ENCODE results near the gene KIAA2012.

DNA sequence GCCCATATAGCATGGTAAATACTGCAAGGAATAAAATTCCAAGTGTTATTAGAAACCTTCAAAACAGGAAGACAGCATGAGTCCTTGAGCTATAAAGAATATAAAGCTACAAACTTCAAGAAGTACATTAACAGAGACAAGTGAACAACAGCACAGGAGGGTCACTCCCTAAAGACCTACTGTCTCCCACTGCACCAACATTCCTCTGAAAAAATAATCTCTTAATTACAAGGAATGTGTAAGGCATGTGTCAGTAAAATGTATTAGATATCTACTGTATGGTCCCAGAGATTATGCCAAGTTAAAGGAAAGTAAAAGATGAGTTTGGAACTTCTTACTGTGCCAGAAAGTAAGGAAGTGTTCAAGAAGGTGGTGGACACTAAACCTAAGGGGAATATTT is 135.5 kb downstream of the KIAA2012 start:
- TF ChIP-seq CTCF (conservative IDR thresholded peaks at IDR 0.05 in 1 of 2, IDR thresholded peaks at IDR 0.05 in 1 of 2; ENCODE audit: extremely low read depth in 1 of 2, insufficient read depth in 1 of 2, low read depth in 1 of 2, low read length in 2 of 2) (no peak), EZH2 (IDR thresholded peaks at IDR 0.05; ENCODE audit: borderline replicate concordance, low read length) (no peak)

All from mammary epithelial cell (primary cell).